Effector memory CD8-positive, alpha-beta T cell (primary cell): ENCODE results near the gene ANK2.
A peak's percentile ranks its signal among the peaks of the same experiment; 100 is the strongest.
"Not testable (repeated sequence)": the region's sequence is repeated elsewhere in the genome, so short reads cannot be mapped to it uniquely, and the experiment has no call there.

Experiments
- ATAC-seq: fragments of 150-1000 bp; cut with Tn5 transposase; replicated peaks from 2 replicates; pipeline ENCODE4 v1.10.0; 2021; ENCODE audit warnings: mild to moderate bottlenecking, moderate library complexity
- DNase-seq, 3 experiments: peaks; one replicate each; pipeline ENCODE4 v3.0.0; 2021
- H3K27ac Mint-ChIP-seq, 2 donors: one replicate each; pipeline ENCODE4 v1.8.0; 2022; ENCODE audit warnings: mild to moderate bottlenecking in 2 of 2, mixed read lengths in 2 of 2, moderate library complexity in 2 of 2
- H3K27me3 Mint-ChIP-seq, 2 donors: one replicate each; pipeline ENCODE4 v1.8.0; 2022; ENCODE audit warnings: mixed read lengths in 2 of 2
- H3K36me3 Mint-ChIP-seq: one replicate; pipeline ENCODE4 v1.8.0; 2022; ENCODE audit warnings: mild to moderate bottlenecking, moderate library complexity, mixed read lengths; ENCODE audit not compliant: insufficient read depth
- H3K4me1 Mint-ChIP-seq, 2 donors: one replicate each; pipeline ENCODE4 v1.8.0; 2022; ENCODE audit warnings: low read depth in 2 of 2, mixed read lengths in 2 of 2
- H3K4me3 Mint-ChIP-seq, 2 donors: one replicate each; pipeline ENCODE4 v1.8.0; 2022; ENCODE audit warnings: mild to moderate bottlenecking in 2 of 2, mixed read lengths in 2 of 2, moderate library complexity in 2 of 2
- H3K9me3 Mint-ChIP-seq, 2 donors: one replicate each; pipeline ENCODE4 v1.8.0; 2022; ENCODE audit warnings: mixed read lengths in 2 of 2

Gene ANK2

GRCh38 chr4:113236916-113237315 lies 187.5 kb downstream of the ANK2 start:
- no peak for ATAC-seq
- Mint-ChIP-seq H3K36me3 (no peaks in the 10 kb centered on the region), H3K4me1 (no peaks in the 10 kb centered on the region), H3K27me3 (no peaks in the 10 kb centered on the region), H3K4me3 (no peak overlapping the region), H3K9me3 (no peaks in the 10 kb centered on the region), H3K27ac (no peak overlapping the region)
- DNase-seq: no peak

GRCh38 chr4:113243312-113243711 lies 193.9 kb downstream of the ANK2 start:
- DNase-seq (no peak), ATAC-seq (no peak)
- Mint-ChIP-seq H3K27me3 (no peaks in the 10 kb centered on the region), H3K27ac (no peak overlapping the region), H3K9me3 (no peaks in the 10 kb centered on the region), H3K4me3 (no peak overlapping the region), H3K36me3 (no peaks in the 10 kb centered on the region), H3K4me1 (no peaks in the 10 kb centered on the region)

- not testable (repeated sequence) for H3K27ac Mint-ChIP-seq, H3K36me3 Mint-ChIP-seq, H3K27me3 Mint-ChIP-seq, ATAC-seq, H3K9me3 Mint-ChIP-seq, H3K4me3 Mint-ChIP-seq, DNase-seq, H3K4me1 Mint-ChIP-seq
Observed at GRCh38 chr4:113244747-113245146, 195.3 kb downstream of the ANK2 start.

- H3K27ac Mint-ChIP-seq: no peak overlapping the region
- no peaks in the 10 kb centered on the region for H3K9me3 Mint-ChIP-seq
- no peaks in the 10 kb centered on the region for H3K36me3 Mint-ChIP-seq
- no peaks in the 10 kb centered on the region for H3K4me1 Mint-ChIP-seq
- no peaks in the 10 kb centered on the region for H3K27me3 Mint-ChIP-seq
- DNase-seq (no peak), ATAC-seq (no peak)
- no peak overlapping the region for H3K4me3 Mint-ChIP-seq
Observed at GRCh38 chr4:113248320-113248719, 198.9 kb downstream of the ANK2 start.

- Mint-ChIP-seq H3K36me3 (no peaks in the 10 kb centered on the region), H3K4me3 (no peak overlapping the region), H3K4me1 (no peaks in the 10 kb centered on the region), H3K9me3 (no peaks in the 10 kb centered on the region), H3K27me3 (no peaks in the 10 kb centered on the region), H3K27ac (no peak overlapping the region)
- ATAC-seq: no peak
- no peak for DNase-seq
Observed at GRCh38 chr4:113255628-113256027, 206.2 kb downstream of the ANK2 start.

GRCh38 chr4:113256946-113257345 lies 207.5 kb downstream of the ANK2 start:
- Mint-ChIP-seq H3K27ac (no peak overlapping the region), H3K4me3 (no peak overlapping the region), H3K4me1 (no peaks in the 10 kb centered on the region), H3K9me3 (no peaks in the 10 kb centered on the region), H3K27me3 (no peaks in the 10 kb centered on the region), H3K36me3 (no peaks in the 10 kb centered on the region)
- no peak for ATAC-seq
- DNase-seq: no peak

DNA sequence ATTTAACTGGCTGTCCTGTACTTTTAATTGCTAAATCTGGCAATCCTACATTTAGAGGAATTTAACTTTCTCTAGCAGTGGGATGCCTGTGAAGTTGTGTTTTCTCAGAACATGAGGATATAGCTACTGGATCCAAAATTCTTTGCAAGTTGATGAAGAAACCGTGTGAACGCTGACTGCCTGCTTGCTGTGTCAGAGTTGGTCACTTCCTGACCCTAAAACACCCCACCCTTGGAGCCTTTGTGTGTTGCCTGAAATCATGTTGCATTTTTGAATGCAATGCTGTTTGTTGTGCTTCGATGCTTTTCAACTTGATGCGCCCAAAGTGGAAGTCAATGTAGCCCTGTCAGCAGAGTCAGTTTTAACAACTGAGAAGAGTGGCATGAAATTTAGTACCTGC lies 211.2 kb downstream of the ANK2 start:
- no peak overlapping the region for H3K4me3 Mint-ChIP-seq
- DNase-seq: no peak
- no peak for ATAC-seq
- H3K9me3 Mint-ChIP-seq: no peaks in the 10 kb centered on the region
- no peaks in the 10 kb centered on the region for H3K4me1 Mint-ChIP-seq
- no peaks in the 10 kb centered on the region for H3K27me3 Mint-ChIP-seq
- peaks cover 3% of the 10 kb centered on the region for H3K36me3 Mint-ChIP-seq
- no peak overlapping the region for H3K27ac Mint-ChIP-seq

DNA sequence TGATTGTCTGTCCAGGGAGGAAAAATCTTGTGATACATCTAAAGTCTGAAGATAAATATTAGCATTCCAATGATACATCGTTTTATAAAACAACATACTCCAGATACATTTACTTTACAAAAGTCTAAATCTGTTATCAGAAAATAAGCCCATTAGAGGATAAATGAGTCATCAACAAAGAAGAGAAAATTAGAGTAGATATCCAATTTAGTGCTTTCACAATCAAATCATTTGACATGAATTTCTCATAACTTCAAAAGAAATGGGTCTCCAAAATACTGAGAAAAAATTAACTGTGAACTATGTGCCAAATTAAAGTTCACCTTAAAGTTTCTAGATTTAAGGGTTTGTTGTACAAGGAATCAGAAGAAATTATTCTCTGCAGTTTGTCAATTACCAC lies 213.8 kb downstream of the ANK2 start:
- Mint-ChIP-seq H3K27me3 (no peaks in the 10 kb centered on the region), H3K27ac (no peak overlapping the region), H3K9me3 (peaks cover 0 to 2% of the 10 kb centered on the region in 2 donors), H3K4me1 (no peaks in the 10 kb centered on the region), H3K36me3 (peaks cover 3% of the 10 kb centered on the region), H3K4me3 (no peak overlapping the region)
- ATAC-seq: no peak
- no peak for DNase-seq

DNA sequence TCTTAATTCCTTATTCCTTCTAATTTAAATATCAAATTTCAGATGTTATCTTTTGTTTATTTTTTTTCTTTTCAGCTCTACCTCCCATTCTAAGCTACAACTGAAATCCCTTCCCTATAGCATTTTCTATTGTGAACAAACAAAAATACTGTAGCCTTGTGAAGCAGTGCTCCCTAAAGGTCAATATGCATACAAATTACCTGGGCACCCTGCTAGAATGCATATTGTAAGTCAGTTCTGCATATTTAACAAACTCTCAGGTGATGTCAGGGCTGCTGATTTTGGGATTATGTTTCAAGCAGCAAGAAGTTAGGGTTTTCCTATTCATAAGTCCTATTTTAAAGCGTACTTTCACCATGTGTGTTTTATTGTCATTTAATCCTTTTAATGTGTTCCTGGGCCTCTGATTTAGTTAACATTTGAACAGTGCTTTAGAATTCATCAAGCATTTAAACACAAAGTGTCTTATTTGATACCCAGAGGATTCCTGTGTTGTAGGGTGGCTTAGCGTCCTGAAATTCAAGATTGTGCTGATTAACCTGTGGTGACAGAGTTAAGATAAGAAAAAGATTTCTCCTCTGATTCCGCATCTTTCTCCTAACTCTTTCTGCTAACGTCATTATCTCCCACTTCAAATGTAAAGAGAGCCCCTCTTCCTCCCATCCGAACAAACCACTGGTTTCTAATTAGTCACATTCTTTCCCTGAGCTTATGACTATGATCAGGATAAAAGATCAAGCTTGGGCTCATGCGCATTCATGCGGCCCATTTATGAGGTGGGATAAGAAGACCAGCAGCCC lies 221.3 kb downstream of the ANK2 start:
- H3K9me3 Mint-ChIP-seq: peaks cover 0 to 2% of the 10 kb centered on the region in 2 donors
- peaks cover 5% of the 10 kb centered on the region for H3K36me3 Mint-ChIP-seq
- peaks cover 9 to 15% of the 10 kb centered on the region in 2 donors for H3K27me3 Mint-ChIP-seq
- no peak overlapping the region for H3K27ac Mint-ChIP-seq
- ATAC-seq (no peak), DNase-seq (no peak)
- no peaks in the 10 kb centered on the region for H3K4me1 Mint-ChIP-seq
- no peak overlapping the region for H3K4me3 Mint-ChIP-seq

DNA sequence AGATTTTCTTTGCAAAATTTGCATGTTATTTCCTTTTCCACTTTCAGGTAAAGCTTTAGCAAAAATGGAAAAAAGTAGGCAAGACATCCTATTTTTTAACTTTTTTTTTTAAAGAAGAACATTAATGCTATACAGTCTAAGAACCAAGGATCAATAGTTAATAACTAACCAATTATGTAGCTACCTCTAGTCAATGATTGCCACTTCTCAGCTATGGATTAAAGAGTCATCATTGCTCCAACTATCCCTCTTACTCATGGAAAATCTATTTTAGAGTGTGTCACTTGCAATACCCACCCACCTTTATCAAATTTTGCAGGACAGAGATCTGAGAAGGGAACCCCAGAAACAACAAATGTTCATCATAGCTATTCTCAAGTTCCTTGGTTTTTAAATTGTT lies 223.1 kb downstream of the ANK2 start:
- Mint-ChIP-seq H3K27ac (no peak overlapping the region), H3K9me3 (peaks cover 0 to 2% of the 10 kb centered on the region in 2 donors), H3K4me3 (no peak overlapping the region), H3K27me3 (peaks cover 9 to 27% of the 10 kb centered on the region in 2 donors), H3K36me3 (peaks cover 5% of the 10 kb centered on the region), H3K4me1 (no peaks in the 10 kb centered on the region)
- DNase-seq (no peak), ATAC-seq (no peak)

DNA sequence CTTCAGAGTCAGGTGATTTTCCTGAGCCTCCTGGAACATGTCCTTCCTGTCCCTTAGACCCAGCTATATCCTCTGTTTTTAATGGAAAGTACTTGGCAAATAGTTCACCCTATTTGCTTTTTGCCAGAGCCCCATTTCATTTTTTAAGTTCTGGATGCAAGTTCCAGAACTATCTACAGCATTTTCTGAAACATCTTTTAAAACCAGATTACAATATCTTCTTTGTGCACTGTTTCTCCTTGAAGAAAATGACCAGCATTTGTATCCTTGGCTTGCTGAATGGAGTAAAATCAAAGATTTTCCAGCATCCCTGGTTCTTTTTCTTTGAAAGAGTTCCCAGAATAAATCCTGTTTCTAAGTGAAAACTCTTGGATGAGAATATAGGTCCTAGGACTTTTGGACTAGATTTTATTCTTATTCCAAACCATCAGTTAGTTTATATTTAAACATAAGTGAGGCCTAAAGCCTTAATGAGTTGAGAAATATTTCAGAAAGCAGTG lies 224.3 kb downstream of the ANK2 start:
- Mint-ChIP-seq H3K27ac (no peak overlapping the region), H3K4me1 (no peaks in the 10 kb centered on the region), H3K9me3 (no peaks in the 10 kb centered on the region), H3K36me3 (peaks cover 5% of the 10 kb centered on the region), H3K27me3 (peaks cover 9 to 28% of the 10 kb centered on the region in 2 donors), H3K4me3 (no peak overlapping the region)
- ATAC-seq (no peak), DNase-seq (no peak)

- Mint-ChIP-seq H3K27ac (no peak overlapping the region), H3K9me3 (no peaks in the 10 kb centered on the region), H3K4me1 (no peaks in the 10 kb centered on the region), H3K36me3 (no peaks in the 10 kb centered on the region), H3K4me3 (no peak overlapping the region), H3K27me3 (peaks cover 0 to 16% of the 10 kb centered on the region in 2 donors)
- ATAC-seq: no peak
- no peak for DNase-seq
Observed at GRCh38 chr4:113276464-113277170, 227.2 kb downstream of the ANK2 start.

DNA sequence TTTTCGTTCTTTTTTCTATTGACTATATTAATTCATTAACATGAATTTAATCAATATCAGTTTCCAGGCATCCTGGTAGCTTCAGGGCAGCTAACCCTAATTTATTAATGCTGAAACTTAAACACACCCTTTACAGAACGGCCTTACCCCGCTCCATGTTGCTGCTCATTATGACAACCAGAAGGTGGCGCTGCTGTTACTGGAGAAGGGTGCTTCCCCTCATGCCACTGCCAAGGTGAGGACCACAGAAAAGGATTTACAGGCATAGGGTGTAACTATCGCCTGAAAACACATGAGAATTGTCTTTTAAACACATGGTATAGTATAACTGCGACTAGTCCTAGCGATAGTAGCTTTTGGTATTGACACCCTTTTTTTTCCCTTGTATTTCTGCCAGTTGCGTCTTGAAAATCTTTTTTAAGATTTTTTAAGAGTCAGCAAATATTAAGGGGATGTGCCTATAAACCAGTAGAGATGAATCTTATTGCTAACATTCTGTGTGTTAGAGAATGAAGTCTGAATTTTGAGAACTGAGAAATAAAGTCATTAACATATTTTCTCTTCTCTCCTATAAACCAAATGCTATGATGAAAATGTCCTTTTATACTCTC lies 229.0 kb downstream of the ANK2 start:
- DNase-seq (peak; percentile 12 to 25 (median 13)), ATAC-seq (peak; percentile 53)
- H3K9me3 Mint-ChIP-seq: no peaks in the 10 kb centered on the region
- H3K27me3 Mint-ChIP-seq: peaks cover 0 to 13% of the 10 kb centered on the region in 2 donors
- H3K4me1 Mint-ChIP-seq: no peaks in the 10 kb centered on the region
- no peak overlapping the region for H3K4me3 Mint-ChIP-seq
- H3K27ac Mint-ChIP-seq: no peak overlapping the region
- no peaks in the 10 kb centered on the region for H3K36me3 Mint-ChIP-seq

GRCh38 chr4:113285501-113285900 lies 236.0 kb downstream of the ANK2 start:
- no peak for DNase-seq
- Mint-ChIP-seq H3K4me3 (no peak overlapping the region), H3K36me3 (no peaks in the 10 kb centered on the region), H3K27me3 (peaks cover 0 to 10% of the 10 kb centered on the region in 2 donors), H3K27ac (no peak overlapping the region), H3K4me1 (peaks cover 0 to 2% of the 10 kb centered on the region in 2 donors), H3K9me3 (no peaks in the 10 kb centered on the region)
- ATAC-seq: no peak
